ENCODE measurements around the gene GCM1.

GCM1 gene

GRCh38 chr6:53148684-53149083, at the start of gene GCM1:
TSS of gene GCM1 (minus strand) at chr6:53148841. CDS start at chr6:53145632, 3,209 bp downstream.
- no peaks in the 10 kb centered on the region for H3K36me3 ChIP-seq (ENCODE audit: insufficient read depth, low read length)
- no peaks in the 10 kb centered on the region for H3K9me3 ChIP-seq (ENCODE audit: control insufficient read depth, insufficient read depth, low read length)
- peaks cover 6% of the 10 kb centered on the region; the same call in 1 of the 2 replicates for H3K4me1 ChIP-seq (ENCODE audit: insufficient read depth, low read length)
- H3K9ac ChIP-seq (ENCODE audit: low read depth, low read length), result no peak within 1 kb of the TSS

GRCh38 chr6:53197553-53197952, 48.9 kb upstream of the GCM1 start:
- Histone ChIP-seq H3K4me1 (ENCODE audit: insufficient read depth, low read length) (peaks cover 7% of the 10 kb centered on the region), H3K9me3 (ENCODE audit: control insufficient read depth, insufficient read depth, low read length) (no peaks in the 10 kb centered on the region), H3K9ac (ENCODE audit: low read depth, low read length) (no peak overlapping the region), H3K36me3 (ENCODE audit: insufficient read depth, low read length) (no peaks in the 10 kb centered on the region)

- no peaks in the 10 kb centered on the region for H3K36me3 ChIP-seq (ENCODE audit: insufficient read depth, low read length)
- H3K9ac ChIP-seq (ENCODE audit: low read depth, low read length), result no peak overlapping the region
- no peaks in the 10 kb centered on the region for H3K9me3 ChIP-seq (ENCODE audit: control insufficient read depth, insufficient read depth, low read length)
- H3K4me1 ChIP-seq (ENCODE audit: insufficient read depth, low read length), result peaks cover 12% of the 10 kb centered on the region
Measured at GRCh38 chr6:53195048-53195447, 46.4 kb upstream of the GCM1 start.

- H3K9me3 ChIP-seq (ENCODE audit: control insufficient read depth, insufficient read depth, low read length), result no peaks in the 10 kb centered on the region
- H3K36me3 ChIP-seq (ENCODE audit: insufficient read depth, low read length), result no peaks in the 10 kb centered on the region
- peaks cover 18% of the 10 kb centered on the region for H3K4me1 ChIP-seq (ENCODE audit: insufficient read depth, low read length)
- H3K9ac ChIP-seq (ENCODE audit: low read depth, low read length), result no peak overlapping the region; the same call in 1 of the 2 replicates
Measured at GRCh38 chr6:53192682-53193188, 44.1 kb upstream of the GCM1 start.

GRCh38 chr6:53189554-53189953, 40.9 kb upstream of the GCM1 start:
- no peaks in the 10 kb centered on the region for H3K36me3 ChIP-seq (ENCODE audit: insufficient read depth, low read length)
- no peaks in the 10 kb centered on the region for H3K9me3 ChIP-seq (ENCODE audit: control insufficient read depth, insufficient read depth, low read length)
- peaks cover 18% of the 10 kb centered on the region for H3K4me1 ChIP-seq (ENCODE audit: insufficient read depth, low read length)
- H3K9ac ChIP-seq (ENCODE audit: low read depth, low read length), result no peak overlapping the region

- Histone ChIP-seq H3K36me3 (ENCODE audit: insufficient read depth, low read length) (no peaks in the 10 kb centered on the region), H3K9ac (ENCODE audit: low read depth, low read length) (no peak overlapping the region), H3K4me1 (ENCODE audit: insufficient read depth, low read length) (peaks cover 18% of the 10 kb centered on the region), H3K9me3 (ENCODE audit: control insufficient read depth, insufficient read depth, low read length) (no peaks in the 10 kb centered on the region)
Measured at GRCh38 chr6:53188833-53189232, 40.2 kb upstream of the GCM1 start.

GRCh38 chr6:53180678-53181077, 32.0 kb upstream of the GCM1 start:
- Histone ChIP-seq H3K9me3 (ENCODE audit: control insufficient read depth, insufficient read depth, low read length) (no peaks in the 10 kb centered on the region), H3K4me1 (ENCODE audit: insufficient read depth, low read length) (no peaks in the 10 kb centered on the region), H3K9ac (ENCODE audit: low read depth, low read length) (no peak overlapping the region), H3K36me3 (ENCODE audit: insufficient read depth, low read length) (no peaks in the 10 kb centered on the region)

- Histone ChIP-seq H3K9me3 (ENCODE audit: control insufficient read depth, insufficient read depth, low read length) (no peaks in the 10 kb centered on the region), H3K9ac (ENCODE audit: low read depth, low read length) (no peak overlapping the region), H3K4me1 (ENCODE audit: insufficient read depth, low read length) (no peaks in the 10 kb centered on the region), H3K36me3 (ENCODE audit: insufficient read depth, low read length) (no peaks in the 10 kb centered on the region)
Measured at GRCh38 chr6:53179961-53180651, 31.5 kb upstream of the GCM1 start.

- Histone ChIP-seq H3K36me3 (ENCODE audit: insufficient read depth, low read length) (no peaks in the 10 kb centered on the region), H3K9ac (ENCODE audit: low read depth, low read length) (no peak overlapping the region), H3K9me3 (ENCODE audit: control insufficient read depth, insufficient read depth, low read length) (no peaks in the 10 kb centered on the region), H3K4me1 (ENCODE audit: insufficient read depth, low read length) (no peaks in the 10 kb centered on the region)
Measured at GRCh38 chr6:53178837-53179432, 30.3 kb upstream of the GCM1 start.

GRCh38 chr6:53175027-53175426, 26.4 kb upstream of the GCM1 start:
- no peaks in the 10 kb centered on the region for H3K9me3 ChIP-seq (ENCODE audit: control insufficient read depth, insufficient read depth, low read length)
- H3K36me3 ChIP-seq (ENCODE audit: insufficient read depth, low read length), result no peaks in the 10 kb centered on the region
- H3K9ac ChIP-seq (ENCODE audit: low read depth, low read length), result no peak overlapping the region
- no peaks in the 10 kb centered on the region for H3K4me1 ChIP-seq (ENCODE audit: insufficient read depth, low read length)

GRCh38 chr6:53172468-53172803, 23.8 kb upstream of the GCM1 start:
- no peak overlapping the region for H3K9ac ChIP-seq (ENCODE audit: low read depth, low read length)
- H3K9me3 ChIP-seq (ENCODE audit: control insufficient read depth, insufficient read depth, low read length), result no peaks in the 10 kb centered on the region; the same call in 1 of the 2 replicates

GRCh38 chr6:53171605-53172467, 23.2 kb upstream of the GCM1 start:
- no peaks in the 10 kb centered on the region for H3K36me3 ChIP-seq (ENCODE audit: insufficient read depth, low read length)
- H3K9me3 ChIP-seq (ENCODE audit: control insufficient read depth, insufficient read depth, low read length), result no peaks in the 10 kb centered on the region; the same call in 1 of the 2 replicates
- H3K9ac ChIP-seq (ENCODE audit: low read depth, low read length), result no peak overlapping the region
- H3K4me1 ChIP-seq (ENCODE audit: insufficient read depth, low read length), result 0 out of 2 replicates have a peak, but pooled peaks cover 5% of the 10 kb centered on the region

More at GRCh38 chr6:53172468-53172803, 23.8 kb upstream of the GCM1 start:
- Histone ChIP-seq H3K36me3 (ENCODE audit: insufficient read depth, low read length) (no peaks in the 10 kb centered on the region), H3K4me1 (ENCODE audit: insufficient read depth, low read length) (0 out of 2 replicates have a peak, but pooled peaks cover 5% of the 10 kb centered on the region)

GRCh38 chr6:53168516-53169267, 20.1 kb upstream of the GCM1 start:
- H3K9ac ChIP-seq (ENCODE audit: low read depth, low read length), result no peak overlapping the region
- no peaks in the 10 kb centered on the region for H3K36me3 ChIP-seq (ENCODE audit: insufficient read depth, low read length)
- no peaks in the 10 kb centered on the region; the same call in 1 of the 2 replicates for H3K9me3 ChIP-seq (ENCODE audit: control insufficient read depth, insufficient read depth, low read length)
- 0 out of 2 replicates have a peak, but pooled peaks cover 5% of the 10 kb centered on the region for H3K4me1 ChIP-seq (ENCODE audit: insufficient read depth, low read length)

- Histone ChIP-seq H3K9me3 (ENCODE audit: control insufficient read depth, insufficient read depth, low read length) (no peaks in the 10 kb centered on the region; the same call in 1 of the 2 replicates), H3K36me3 (ENCODE audit: insufficient read depth, low read length) (no peaks in the 10 kb centered on the region), H3K9ac (ENCODE audit: low read depth, low read length) (no peak overlapping the region), H3K4me1 (ENCODE audit: insufficient read depth, low read length) (0 out of 2 replicates have a peak, but pooled peaks cover 5% of the 10 kb centered on the region)
Measured at GRCh38 chr6:53165293-53165692, 16.7 kb upstream of the GCM1 start.

All from ES-I3 (cell line).